ENCODE results near the gene PARD3B.

The PARD3B gene

DNA sequence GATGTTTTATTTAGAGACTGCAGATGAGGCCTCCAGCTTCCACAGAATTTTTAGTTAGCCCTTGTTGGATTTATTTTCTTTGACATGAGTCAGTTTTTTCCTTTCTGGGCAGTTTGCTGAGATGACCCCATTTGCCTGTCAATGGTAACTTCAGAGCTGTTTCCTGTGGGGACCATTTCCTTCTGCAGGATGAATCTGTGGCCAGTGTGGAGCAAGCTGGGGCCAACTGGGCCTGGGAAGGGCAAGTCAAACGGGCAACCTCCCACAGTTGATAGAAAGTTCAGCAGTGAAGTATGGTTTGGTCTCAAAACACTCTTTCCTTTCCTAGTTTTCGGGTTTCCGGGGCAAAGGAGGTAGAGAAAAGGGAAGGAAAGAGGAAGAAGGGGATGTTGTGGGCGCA is 845.6 kb downstream of the PARD3B start:
- DNase-seq (ENCODE audit: low read depth, low spot score) = no peak

DNA sequence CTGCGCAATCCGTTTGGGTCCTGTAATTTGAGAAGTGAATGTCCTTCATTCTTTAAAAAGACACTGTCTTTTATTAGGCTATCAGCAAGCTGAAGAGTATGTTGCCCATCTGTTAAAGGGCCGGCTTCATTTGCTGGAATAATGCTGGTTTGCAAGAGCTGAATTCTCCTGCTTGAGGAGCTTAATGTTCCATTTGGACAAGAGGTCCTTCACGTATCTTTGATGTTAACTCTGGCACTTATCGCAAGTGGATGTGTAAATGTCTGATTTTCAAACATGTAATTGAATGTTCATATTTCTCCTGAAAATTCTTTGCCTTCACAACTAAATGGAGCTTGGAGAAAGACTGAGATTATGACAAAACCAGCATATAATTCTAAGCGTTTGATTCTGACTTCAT is 856.2 kb downstream of the PARD3B start:
- no peak for DNase-seq (ENCODE audit: low read depth, low spot score)

DNA sequence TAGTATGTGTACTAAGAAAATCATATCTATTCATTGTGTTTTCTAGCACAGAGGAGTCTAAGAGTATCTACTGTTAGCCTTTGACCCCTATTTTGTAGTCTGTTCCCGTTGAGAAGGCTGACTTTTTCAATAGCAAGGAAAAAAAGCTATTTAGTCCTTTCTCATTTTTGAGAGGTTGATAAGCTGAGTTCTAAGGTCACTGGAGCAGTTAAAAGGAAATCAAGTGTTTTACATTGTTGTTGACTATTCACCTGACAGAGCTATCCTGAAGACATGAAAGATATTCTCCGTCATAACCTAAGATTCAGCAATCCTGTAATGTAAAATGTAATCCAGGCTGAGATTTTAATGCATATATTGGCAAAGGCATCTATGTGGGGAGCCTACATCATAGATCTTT is 856.7 kb downstream of the PARD3B start:
- no peak for DNase-seq (ENCODE audit: low read depth, low spot score)

DNA sequence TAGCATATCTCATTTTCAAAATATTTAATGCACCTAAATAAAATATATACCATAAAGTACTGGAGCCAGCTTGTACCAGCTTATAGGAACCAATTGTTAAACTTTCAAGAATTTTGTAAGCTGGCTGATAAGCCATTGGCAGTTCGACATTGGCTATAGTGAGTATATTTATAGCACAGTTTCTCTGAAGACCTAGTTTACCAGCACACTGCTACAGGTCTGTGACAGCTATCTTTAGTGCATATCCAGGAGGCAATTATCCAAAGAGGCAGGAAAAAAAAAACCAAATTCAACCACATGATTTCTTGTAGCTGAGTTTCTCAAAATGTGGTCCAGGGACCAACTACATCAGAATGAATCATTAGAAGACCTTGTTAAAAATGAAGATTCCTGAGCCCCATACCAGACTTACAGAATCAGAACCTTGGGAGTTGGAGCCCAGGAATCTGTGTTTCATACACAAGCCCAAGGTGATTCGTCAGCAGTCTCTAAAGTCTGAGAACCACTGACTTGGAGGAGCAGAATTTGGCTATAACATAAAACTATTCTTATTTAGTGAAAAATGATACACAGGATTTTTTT is 858.1 kb downstream of the PARD3B start:
- no peak for DNase-seq (ENCODE audit: low read depth, low spot score)

DNA sequence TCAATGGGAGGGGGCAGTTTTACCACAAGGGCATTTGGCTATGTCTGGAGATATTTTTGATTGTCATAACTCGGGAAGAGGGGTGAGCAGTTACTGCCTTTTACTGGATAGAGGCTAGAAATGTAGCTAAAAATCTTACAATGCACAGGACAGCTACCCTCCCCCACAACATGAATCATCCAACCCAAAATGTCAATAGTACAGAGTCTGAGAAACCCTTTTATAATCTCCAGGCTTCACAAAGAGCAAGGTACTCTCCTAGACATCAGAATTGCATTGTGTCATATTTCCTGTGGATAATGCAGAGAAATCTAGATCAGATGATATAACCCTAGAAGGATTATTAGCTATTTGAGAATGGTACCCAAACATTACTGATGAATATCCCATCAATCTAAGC is 859.9 kb downstream of the PARD3B start:
- no peak for DNase-seq (ENCODE audit: low read depth, low spot score)

DNA sequence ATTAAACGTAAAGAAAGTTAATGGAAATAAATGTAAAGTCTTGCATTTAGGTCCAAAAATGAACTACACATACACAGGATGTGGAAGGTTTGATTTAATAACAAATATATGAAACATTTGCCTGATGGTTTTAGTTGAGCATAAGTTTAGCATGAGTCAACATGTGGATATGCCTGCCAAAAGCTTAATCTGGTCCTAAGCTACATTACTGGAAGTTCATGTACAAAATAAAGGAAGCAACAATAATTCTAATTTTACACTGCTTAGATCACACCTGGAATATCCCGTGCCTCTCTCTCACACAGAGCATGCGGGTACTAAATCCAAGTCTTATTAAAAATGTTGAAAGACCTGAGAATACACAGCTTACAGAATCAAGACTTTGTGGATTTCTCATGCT is 860.5 kb downstream of the PARD3B start:
- no peak for DNase-seq (ENCODE audit: low read depth, low spot score)

DNA sequence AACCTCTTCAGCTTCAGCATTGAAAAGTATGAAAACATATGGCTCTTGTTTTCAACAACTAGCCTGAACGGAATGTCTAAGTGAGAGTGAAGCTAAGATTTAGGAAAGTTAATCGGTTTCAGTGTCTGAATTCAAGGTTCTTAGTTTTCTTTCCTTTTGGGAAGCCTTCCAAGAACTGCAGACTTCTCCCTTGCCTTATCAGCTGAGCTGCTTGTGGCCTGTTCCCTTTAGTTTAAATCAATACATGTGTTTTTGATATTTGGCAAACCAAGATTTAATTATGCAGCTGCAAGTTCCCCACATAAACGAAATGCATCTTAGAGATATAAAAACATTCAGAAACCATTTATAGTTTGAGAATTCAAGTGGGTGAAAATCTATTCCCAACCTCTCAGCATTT is 862.7 kb downstream of the PARD3B start:
- no peak for DNase-seq (ENCODE audit: low read depth, low spot score)

DNA sequence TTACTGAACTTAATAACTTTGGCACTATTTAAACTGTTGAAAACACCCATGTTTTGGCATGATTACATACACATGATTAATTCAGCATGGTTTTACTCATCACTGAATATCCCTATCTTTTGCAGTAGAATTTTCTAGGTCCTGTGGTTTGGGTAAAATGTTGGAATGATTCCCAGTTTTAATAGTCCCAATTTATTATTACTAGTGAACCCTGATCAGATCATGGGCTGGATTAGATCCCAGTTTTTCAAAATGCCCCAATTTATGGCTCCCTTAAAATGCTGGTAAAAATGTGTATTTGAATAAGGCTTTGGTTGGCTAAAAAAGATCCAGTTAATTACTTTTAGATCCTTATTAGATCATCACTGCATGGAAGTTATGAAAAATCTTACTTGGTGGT is 863.4 kb downstream of the PARD3B start:
- no peak for DNase-seq (ENCODE audit: low read depth, low spot score)

DNA sequence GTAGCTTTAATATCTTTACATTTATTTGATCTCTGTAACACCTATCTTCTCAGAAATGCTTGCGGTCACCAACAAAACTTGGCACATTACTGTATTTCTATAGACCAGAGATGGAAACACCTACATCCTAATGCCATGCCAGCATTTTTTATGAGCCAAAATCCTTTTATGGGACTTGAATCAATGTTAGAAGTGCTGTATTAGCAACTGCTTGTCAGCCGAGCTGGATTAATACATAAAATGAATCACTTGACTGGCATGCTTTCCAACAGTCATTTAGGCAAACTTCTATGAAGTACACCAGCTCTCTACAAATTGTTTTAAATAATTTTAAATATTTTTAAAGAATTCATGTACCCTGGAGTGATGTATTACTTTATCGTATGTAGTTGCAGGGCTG is 864.1 kb downstream of the PARD3B start:
- DNase-seq (ENCODE audit: low read depth, low spot score) = no peak

DNA sequence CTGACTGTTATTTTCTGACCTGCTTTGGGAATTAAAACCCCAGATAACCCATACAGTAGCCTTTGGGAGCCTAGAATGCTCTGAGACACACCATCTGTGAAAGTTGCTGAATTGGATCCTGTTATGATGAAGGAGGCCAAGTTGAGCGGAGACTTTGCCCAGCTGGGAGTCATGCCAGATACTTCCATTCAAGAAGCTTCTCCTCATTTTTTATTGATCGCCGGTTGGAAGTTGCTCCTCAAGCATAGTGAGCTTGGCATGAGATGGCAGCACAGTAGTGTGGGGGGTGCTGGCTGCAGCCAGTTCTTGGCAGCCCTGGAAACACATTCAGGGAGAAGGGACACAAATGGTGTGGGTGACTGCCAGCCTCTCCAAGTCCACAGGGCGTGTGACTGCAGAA is 866.3 kb downstream of the PARD3B start:
- DNase-seq (ENCODE audit: low read depth, low spot score) = no peak

DNA sequence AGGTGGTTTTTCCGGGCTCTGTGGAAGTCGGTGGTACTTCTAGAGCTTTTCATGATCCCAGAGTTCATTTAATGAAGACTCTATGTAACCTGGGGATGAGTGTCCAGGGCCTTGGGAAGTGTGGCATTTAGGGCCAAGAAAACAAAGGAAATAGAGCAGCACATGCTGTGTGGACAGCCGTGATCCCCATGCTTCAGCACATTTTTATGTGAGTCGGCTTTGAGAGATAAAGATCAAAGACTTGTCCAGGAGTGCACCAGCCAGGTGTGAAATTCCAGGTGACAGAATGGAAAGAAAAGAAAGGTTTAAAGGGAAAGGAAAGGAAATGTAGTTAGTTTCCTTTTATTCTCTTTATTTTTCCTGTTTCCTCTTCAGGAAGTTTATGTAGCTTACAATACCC is 879.1 kb downstream of the PARD3B start:
- DNase-seq (ENCODE audit: low read depth, low spot score) = no peak

DNA sequence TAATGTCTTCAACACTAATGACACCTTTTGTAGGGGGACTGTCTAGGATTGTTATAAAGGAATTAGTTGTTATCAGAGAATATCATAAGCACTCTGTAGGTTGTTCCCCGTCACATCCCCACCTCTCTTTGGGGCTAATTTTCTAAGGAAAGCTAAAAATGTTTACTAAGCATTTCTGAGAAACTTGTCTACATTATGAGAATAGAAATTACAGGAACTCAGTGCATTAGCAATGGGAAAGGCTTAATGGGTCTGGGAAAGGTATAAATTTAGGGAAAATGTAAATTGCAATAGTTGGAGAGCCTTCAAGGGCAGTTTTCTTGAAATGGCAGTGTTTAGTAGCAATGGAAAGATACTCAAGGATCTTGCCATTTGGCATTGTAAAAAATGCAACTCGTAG is 879.8 kb downstream of the PARD3B start:
- DNase-seq (ENCODE audit: low read depth, low spot score) = no peak

DNA sequence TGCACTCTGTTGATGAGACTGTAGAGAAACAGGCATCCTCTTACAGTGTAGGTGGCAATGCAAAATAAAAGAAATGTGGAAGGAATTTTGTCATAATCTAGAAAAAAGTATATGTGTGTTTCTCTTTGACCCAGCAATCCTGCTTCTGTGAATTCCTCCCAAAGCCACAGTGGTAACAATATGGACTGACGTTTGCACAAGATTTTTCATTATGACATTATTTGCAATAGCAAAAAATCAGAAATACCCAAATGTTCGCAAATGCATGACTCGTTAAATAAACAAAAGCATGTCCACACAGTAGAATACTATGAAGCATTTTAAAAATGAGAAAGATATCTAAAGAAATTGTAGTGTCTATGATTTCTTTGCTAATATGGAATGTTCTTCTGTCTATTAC is 881.8 kb downstream of the PARD3B start:
- DNase-seq (ENCODE audit: low read depth, low spot score) = no peak

DNA sequence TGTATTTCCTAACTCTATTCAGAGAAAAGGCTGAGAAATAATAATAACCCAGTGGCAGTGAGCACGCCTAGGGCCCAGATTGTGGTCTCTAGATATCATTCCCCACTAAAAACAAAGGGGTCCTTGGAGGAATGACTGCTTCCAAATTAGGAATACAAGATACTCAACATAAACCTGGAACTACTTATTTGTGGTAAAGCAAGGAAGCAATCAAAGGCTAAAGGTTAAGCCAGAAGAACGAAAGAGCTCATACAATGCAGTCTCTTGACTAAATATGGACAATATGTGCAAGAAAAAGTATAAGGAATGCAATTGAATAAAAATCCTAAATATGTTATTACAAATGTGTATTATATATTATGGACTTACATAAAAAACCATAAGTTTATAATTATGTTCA is 883.5 kb downstream of the PARD3B start:
- DNase-seq (ENCODE audit: low read depth, low spot score) = no peak

DNA sequence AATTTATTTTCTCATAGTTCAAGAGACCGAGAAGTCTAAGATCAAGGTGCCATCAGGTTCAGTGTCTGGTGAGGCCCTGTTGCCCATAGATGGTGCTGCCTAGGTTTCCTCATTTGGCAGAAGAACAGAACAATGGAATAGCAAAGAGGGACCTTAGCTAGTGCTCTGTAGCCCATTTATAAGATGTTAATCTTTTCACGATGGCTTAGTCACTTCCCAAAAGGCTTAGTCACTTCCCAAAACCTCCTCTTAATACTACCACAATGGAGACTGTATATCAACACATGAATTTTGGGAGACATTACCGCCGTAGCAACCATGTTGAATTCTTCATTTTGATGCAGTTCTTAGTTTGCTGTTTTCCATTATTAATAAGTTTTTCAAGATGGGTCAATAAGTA is 890.7 kb downstream of the PARD3B start:
- DNase-seq (ENCODE audit: low read depth, low spot score) = no peak

DNA sequence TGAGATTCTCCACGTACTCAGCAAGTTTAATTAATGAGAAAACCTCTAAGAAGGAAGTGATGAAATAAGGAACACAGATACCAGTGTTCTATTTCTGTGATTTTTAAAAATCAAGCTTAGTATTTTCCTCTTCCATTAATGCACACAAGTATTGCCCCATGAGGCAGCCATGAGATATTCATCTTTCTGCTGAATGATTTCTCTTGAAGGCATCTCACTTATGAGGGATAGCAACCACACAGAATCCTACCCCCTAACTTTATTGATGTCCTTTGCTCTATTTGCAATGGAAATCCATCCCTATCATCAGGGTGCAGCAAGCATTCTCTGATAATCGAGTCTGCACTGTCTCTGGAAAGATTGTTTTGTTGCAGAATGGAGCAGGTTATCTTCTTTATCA is 893.0 kb downstream of the PARD3B start:
- DNase-seq (ENCODE audit: low read depth, low spot score) = no peak

DNA sequence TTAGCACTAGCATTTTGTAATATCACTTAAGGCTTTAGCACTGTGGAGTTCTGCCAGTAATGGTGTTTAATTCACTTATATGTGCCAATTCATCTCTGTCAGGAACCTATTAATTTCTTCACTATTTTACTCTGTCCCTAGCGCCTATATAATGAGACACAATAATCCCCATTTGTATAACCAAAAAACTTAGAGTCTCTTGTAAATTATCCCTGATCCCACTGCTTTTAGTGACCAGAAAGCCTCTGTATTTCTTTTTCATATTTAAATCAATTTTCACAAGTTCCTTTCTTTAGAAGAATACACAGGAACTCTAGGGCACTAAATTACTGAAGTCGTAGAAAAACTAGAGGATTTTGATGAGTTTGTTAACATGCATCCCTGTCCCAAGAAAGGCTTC is 894.3 kb downstream of the PARD3B start:
- DNase-seq (ENCODE audit: low read depth, low spot score) = no peak

DNA sequence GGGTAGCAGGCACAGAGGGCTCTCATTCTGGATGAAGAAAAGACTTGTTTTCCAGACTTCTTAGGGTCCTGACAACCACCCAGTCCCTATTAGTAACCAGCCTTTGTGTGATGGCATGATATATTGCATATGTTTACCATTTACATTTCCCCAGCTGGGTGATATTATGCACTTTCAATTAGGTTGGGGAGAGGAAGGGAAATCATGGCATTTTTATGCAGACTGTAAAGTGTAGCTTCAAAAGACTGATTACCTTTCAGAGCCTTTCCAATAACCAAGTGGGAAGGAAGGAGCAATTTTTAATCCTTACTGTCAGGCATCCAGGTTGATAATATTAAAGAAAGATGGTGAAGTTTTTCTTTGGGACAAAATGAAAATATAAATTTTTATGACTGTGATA is 896.2 kb downstream of the PARD3B start:
- DNase-seq (ENCODE audit: low read depth, low spot score) = no peak

DNA sequence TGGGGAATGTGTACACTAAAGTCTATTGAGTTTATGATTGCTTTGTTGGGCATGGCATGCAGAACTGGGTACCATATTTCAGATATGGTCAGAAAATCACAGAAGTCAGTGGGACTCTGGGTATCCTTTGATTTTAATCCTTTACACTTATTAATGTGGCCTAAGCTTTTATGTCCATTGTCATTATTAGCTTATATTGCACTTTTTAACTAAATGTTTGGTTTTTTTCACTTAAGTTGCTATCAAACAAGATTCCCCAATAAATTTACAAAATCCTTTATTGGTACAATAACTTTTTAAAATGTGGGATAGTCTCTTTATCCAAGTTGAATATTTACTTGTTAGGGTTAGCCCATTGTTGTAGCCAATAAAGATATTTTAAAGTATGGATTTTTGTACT is 902.9 kb downstream of the PARD3B start:
- no peak for DNase-seq (ENCODE audit: low read depth, low spot score)

DNA sequence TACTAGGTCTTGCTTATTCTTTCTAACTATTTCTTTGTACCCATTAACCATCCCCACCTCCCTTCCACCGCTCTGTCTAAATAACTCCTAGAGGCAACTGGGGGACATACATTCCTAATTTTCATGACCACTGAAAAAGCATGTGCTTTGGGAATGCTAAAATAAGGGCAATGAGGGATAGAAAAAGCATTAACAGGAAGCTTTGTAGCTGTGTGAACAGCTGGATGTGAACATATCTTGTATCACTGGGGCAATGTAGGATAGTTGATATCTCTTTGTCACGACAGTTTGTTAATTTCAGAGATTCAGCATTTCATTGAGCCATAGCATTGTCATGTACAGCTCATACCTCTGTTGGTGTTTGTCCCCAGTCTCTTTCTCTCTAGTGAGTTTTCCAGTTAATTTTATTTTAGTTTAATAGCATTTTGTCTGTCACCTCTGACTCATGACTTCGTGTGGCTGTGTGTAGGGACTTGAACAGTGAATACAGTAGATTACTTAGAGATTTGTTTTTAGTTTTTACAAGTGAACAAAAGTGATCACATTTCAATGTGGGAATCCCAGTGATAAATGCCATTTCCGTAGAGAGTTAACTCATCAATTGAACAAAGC is 906.7 kb downstream of the PARD3B start:
- DNase-seq (ENCODE audit: low read depth, low spot score) = no peak

DNA sequence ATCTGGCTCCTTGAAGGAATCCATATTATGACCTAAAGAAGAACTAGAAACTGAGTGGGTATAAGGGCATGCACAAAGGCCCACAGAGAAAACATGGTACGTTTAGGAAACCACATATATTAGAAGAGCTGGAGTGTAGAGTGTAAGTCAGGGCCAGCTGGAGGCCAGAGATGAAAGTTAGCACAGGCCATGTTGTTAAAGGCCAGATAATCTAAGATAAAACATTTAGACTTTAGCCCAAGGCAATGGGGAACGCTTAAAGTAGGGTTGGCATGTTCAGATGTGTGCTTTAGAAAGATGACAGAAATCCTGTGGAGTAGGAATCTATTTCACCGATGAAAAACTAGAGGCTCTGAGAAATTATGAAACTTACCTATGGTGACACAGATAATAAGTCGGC is 907.9 kb downstream of the PARD3B start:
- DNase-seq (ENCODE audit: low read depth, low spot score) = no peak

DNA sequence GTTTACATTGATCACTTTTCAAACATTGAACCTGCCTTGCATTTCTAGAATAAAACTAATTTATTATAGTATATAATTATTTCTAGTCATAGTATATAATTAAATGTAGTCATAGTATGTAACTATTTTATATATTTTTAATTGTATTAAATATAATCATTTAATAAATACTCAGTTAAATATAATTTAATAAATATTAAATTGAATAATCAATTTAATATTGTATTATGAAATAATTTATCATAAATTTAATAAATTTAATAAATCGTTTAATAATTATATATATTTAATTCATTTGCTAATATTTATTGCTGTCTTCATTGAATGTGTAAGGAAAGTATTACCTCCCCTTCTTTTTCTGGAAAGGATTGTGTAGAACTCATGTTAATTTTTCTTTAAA is 911.4 kb downstream of the PARD3B start:
- no peak for DNase-seq (ENCODE audit: low read depth, low spot score)

DNA sequence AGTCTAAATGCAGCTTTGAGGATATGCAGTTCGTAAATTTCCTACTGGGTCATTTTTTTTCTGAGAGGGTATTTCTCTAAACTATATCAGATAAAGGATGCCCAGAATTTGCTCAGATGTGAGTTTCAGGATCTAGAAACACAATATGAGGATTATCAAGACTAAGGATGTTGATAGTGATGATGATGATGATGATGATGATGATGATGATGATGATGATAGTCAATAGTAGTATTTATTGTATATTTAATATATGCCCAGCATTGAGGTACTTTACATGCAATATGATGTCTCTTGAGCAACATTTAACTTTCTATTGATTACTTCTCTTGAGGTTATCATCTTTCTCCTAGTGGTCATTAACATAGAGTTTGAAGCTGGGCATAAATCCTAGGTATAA is 914.9 kb downstream of the PARD3B start:
- DNase-seq (ENCODE audit: low read depth, low spot score) = no peak

DNA sequence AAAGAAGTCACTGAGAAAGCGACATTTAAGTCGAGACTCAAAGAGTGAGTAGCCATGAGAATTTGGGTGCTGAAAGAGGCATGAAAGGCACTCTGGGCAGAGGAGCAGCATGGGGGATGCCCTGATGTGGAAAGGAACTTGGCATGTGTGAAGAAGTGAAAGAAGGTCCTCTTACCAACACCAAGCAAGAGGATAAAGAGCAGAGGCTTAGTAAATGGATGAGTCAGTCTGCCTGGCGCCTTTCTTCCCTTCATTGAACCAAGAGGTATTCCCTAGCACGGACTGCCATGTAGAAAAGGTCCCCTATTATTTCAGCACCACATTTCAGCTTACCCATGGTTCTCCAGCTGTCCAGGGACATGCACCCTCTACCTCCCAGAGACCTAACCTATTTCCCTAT is 915.9 kb downstream of the PARD3B start:
- DNase-seq (ENCODE audit: low read depth, low spot score) = no peak

Data from iPS DF 19.7 (cell line).